GM19324 (cell line): ENCODE results near the gene MEF2B.
A peak's percentile ranks its signal among the peaks of the same experiment; 100 is the strongest.

ENCODE experiments used
- ATAC-seq: cut with Tn5 transposase; IDR thresholded peaks from one replicate; pipeline ENCODE4 v1.9.1; 2021; ENCODE audit warnings: mild to moderate bottlenecking, moderate library complexity; ENCODE audit not compliant: unreplicated experiment, low FRiP score

MEF2B gene

DNA sequence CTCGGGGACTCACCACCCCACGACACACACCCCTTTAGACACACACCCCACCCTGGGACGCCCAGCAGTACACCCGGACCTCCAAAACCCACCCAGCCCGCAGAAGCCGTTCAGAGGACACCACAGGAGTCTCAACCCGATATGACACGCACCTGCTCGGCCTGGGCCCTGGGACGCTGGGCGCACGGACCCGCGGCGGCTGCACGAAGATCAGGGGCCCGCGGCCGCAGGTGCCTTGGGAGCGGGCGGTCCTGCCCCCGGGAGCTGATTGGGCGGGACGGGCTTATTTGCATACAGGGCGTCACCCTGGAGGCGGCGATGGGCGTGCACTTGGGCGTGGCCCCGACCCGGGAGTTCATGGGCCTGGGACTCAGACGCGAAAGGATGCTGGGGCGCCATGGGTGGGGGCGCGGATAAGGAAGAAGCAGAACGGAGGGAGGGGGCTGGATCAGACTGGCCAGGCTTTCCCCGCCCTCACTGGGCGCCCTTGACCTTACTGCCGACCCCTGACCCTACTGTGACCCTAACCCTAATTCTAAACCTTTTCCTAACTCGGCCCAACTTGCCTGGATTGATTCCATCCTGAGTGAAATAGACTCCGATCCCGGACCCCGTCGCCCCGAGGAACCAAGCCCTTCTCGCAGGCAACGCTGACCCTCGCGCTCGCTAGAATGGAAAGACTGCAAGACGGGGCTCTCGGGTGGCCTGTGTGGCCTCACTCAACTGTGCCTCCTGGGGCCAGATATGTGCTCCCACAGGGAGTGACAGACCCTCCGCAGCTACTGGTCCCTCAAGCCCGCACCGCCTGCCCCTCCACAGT is at the start of gene MEF2B:
Gene MEF2B (minus strand): TSS at position 211 of the 820 bp plus-strand sequence. CDS start 19,528 bp downstream, outside the sequence.
- peak; percentile 85 for ATAC-seq

DNA sequence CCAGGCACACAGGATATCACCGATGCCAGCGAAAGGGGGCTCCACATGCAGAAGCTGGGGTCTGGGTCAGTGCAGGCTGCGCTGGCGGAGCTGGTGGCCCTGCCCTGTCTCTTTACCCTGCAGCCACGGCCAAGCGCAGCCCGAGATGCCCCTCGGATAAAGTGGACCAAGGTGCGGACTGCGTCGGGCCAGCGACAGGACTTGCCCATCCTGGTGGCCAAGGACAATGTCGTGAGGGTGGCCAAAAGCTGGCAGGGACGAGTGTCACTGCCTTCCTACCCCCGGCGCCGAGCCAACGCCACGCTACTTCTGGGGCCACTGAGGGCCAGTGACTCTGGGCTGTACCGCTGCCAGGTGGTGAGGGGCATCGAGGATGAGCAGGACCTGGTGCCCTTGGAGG is 48.8 kb upstream of the MEF2B start:
- no peak for ATAC-seq

DNA sequence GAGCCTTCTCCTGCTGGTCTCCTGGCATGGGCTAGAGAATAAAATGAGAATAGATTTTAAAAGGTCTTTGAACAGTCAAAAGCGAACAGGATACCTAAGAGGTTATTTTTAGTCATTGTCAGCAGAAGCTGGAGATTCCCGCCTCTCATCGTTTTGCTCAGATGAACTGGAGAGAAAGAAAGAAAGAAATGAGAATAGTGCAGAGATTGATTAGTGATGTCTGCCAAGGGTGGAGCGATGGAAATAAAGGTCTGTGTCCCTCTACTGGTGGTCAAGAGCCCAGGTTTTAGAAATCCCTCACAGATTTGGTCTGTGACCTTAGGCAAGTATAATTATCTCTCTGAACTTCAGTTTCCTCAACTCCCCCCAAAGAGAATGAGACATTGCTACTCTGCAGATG is 47.0 kb upstream of the MEF2B start:
- no peak for ATAC-seq

DNA sequence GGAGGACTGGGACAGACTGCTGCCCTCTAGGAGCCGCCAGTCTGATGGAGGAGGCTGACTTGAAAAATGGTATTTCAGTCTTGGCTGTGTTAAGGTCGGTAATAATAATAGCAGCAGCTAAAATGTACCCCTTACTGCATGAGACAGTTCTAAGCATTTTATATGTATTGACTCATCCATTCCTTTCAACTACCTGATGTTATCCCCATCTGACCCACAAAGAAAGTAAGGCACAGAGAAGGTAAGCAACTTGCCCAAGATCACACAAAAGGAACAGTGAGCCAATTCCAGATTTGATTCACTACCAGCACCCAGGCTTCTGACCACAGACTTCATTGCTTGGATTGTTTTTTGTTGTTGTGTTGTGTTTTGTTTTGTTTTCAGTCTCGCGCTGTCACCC is 45.7 kb upstream of the MEF2B start:
- no peak for ATAC-seq

DNA sequence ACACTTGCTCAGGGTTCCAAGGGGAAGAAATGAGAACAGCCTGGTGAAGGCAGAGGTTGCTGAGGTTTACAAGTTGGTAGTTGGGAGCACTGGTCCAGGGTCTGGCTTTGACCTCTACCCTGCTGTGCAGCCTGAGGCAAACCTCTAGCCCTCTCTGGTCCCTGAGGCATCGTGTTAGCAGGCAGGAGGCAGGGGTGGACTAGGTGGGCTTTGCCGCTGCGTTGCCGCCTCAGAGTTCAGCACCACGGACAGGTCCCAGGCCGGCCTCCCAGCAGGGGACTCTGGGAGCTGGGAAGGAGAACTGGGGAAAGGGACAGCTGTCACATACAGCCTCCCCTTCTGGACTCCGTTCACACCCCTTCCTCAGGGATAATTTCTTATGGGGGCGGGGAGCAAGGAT is 44.8 kb upstream of the MEF2B start:
- ATAC-seq: no peak

DNA sequence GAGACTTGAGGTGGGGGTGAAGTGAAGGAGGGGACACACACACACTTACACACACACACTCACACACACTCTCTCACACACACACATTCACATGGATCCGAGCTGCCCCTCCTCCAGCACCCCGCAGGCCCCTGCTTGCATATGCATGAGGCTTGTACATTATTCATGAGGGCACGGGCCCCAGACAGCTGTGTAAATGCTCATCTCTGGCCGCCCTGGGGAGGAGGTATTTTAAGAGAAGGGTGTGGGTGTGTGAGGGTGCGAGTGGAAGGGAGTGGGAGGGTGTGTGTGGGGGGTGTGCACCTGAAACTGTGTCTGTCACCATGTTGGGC is 44.1 kb upstream of the MEF2B start:
- ATAC-seq: no peak

DNA sequence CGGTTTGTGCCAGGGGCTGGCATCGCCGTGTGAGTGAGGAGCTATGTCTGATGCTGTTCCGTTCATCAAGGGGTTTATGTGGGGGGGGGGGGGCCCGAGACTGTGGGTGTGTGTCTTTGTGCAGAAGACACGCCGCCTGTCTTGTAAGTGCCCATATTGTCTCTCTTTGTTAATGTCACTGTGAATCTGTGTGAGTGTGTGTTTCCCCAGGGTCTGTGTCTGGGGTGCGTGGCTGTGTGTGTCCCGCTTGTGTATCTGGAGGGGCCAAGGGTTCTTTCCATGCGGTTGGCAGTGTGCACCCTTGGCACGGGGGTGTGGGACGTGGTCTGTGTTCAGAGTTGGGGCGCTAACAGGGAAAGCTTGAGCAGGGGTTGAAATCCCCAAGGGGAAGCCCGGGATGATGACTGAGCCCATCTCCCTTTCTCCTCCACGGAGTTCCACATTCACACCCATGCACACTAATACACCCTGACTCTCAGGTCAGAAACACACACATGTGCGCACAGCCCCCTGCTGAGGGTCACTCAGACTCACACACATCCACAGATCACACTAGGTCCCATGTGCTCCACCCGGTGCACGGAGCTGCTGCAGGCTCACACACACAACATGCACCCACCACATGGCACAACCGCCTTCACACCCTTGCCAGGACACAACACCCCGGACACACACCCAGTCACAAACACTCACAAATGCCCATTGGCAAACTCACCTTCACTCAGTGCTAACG is 43.5 kb upstream of the MEF2B start:
- no peak for ATAC-seq

DNA sequence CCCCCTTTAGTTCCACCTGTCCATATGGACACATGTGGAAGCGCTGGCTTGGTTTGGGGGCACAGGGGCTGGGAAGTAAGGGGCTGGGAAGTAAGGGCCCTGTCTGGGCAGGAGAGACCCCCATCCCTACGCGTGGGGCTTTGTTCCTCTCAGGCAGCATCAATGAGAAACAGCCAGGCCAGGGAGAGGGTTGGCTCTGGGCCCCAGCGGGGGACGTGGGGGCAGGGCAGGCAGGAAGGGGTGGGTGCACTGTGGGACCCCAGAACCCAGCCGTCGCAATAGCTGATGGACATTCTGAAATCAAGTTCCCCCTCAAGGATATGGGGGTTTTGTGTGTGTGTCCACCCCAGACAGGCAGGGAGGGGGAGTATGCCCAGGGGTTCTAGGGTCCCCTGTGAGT is 42.9 kb upstream of the MEF2B start:
- ATAC-seq: no peak

DNA sequence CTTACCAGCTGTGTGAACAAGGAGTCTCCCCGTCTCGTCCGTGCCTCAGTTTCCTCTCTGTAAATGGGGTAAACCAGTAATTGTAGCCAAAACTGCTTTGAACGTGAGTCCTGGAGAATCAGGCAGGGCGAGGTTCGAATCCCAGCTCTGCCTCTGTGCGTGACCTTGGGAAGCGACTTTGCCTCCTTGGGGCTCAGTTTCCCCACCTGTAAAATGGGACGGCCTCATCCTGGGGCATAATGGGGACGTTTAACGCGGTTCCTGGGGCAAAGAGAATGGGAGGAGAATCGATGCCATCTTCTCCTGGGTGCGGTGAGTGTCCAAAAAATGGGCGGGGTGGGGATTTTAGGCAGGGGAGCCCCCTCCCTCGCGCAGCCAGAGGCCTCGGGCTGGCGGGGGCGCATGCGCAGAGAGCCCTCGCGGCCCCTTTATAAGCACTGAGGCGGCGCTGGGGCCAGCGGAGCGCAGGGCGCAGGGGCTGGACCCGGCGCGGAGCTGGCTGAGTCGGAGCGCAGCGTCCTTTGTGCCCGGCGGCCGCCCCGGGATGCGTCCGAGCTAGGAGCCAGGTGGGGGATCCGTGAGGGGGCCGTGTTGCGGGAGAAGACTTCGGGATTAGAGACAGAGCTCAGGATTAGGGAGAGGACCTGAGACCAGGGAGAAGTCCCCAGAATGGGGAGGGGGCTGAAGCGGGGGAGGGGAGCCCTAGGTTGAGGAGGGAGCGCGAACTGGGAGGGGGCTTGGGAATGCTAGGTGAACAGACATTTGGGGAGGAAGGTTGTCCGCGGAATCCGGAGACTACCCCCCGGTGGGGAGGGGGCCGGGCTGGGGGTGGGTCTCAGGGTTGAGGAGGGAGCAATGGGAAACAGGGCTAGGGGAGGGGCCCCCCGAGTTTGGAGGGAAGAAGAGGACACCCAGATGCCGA is 41.7 kb upstream of the MEF2B start, which contains the start of gene NCAN:
Gene NCAN (plus strand): TSS at position 460 of the 922 bp plus-strand sequence. CDS start 4,996 bp downstream, outside the sequence.
- no peak for ATAC-seq

DNA sequence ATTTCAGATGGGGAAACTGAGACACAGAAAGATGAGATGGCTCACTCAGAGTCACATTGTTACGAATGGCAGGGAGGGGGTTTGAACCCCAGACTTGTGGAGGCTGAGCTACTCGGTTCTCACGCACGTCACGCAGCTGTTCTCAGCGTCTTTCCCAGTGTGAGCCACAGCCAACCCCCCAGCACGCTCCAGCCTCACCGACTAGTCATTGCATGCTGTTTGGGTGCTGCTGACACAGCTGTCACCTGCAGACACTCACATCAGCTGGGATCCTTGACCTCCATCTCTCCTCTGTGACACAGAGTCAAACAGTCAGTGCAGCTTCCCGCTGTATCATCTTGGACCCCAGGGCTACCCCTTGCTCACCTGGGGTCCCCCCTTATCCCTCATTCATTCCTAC is 39.3 kb upstream of the MEF2B start:
- no peak for ATAC-seq

DNA sequence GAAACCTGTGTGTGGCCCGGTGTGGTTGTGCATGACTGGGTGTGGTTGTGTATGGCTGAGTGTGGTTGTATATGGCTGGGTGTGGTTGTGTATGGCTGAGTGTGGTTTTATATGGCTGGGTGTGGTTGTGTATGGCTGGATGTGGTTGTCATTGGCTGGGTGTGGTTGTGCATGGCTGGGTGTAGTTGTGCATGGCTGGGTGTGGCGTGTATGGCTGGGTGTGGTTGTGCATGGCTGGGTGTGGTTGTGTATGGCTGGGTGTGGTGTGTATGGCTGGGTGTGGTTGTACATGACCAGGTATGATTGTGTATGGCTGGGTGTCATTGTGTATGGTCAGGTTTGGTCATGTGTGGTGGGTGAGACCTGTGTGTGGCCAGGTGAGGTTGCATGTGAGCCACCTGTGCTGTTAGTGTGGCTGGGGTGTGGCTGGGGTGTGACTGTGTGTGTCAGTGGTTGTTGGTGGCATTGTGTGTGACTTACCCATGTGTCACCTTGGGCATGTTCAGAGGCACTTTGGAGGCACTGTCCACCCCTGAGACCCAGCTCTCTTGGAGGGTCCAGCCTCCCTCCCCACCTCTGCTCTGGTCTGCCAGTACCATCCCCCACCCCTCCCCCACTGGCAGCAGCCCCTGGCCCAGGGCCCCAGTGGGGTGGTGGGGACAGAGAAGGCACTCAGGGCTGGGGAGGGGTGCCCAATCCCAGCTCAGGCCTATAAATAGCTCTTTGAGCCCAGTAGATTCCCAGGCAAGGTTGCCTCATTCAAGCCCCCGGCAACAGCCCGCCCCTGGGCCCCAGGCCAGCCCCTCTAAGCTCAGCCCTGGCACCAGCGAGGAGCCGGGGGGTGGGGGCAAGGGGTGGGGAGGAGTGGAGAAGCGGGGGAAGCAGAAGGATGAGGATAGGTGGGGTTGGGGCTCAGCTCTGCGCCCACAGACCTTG is 37.8 kb upstream of the MEF2B start:
- no peak for ATAC-seq

DNA sequence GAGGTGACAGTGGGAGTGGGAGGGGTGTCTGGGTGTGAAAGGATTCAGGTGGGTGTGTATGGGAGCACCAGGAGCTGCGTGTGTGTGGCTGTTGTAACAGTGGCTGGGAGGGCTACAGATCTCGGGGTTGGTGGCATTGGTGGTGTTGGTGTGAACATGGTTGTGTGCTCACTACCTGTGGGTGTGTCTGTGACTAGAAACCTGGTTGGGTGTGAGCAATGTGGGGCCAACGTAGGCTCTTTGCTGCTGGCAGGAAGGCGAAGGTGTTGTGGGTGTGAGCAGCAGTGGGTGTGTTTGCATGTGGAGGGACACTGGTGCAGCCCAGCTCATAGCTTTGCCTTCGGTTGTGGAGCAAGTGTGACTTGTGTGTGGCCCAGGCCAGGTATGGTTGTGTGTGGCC is 36.9 kb upstream of the MEF2B start:
- no peak for ATAC-seq

DNA sequence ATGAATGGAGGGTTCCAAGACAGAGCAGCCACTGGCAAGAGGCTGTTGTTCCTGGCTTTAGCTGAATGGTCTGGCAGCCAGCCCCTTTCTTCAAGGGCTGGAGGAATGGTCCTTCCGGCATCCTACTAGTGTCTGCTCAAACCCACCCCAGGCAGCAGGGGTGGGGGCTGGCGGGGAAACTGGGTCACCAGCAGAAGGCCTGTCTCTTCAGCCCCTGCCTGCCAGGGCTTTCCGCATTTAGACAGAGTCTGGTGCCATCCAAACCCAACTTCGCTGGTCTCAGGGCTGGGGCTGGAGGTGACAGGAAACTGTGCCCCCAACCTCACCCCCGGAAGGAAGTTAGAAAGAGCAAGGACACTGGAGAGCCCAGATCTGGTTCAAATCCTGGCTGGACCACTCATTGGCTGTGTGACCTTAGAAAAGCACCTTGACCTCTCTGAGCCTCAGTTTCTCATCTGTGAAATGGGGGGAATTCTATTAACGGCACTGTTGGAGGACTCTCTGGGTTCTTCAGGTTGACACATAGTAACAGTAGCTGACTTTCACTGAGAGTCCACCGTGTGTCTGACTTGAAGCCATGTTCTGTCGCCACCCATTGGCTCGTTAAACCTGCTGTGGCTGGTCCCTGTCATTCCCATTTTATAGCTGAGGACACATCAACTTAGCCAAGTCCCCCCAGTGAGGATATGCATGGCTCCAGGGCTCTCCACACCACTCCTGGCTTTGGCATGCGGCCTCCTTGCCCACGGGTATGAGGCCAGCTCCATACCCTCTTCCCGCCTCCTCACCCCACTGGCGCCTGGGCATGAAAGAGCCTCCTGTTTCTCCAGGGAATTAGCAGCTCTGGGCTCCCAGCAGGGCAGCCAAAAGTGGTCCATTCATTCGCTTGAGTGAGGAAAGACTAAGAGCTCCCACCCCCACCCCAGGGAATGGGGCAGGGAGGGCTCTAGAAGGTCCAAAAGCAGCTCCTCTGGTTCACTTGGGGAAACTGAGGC is 35.6 kb upstream of the MEF2B start:
- ATAC-seq: no peak

DNA sequence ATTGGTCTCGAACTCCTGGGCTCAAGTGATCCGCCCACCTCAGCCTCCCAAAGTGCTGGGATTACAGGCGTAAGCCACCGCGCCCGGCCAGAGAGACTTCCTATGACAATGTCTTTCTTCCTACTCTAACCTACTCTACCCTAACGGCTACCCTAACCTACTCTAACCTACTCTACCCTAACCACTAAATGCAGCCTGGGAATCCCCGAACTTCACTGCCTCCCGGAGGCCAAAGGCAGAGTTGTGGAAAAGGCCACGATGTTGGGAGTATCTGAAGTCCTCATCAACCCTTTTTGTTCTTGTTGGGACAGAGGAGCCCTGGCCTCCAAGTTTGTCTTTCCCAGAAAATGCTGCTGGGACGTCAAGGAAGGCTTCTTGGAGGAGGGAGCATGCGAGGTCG is 34.1 kb upstream of the MEF2B start:
- no peak for ATAC-seq

DNA sequence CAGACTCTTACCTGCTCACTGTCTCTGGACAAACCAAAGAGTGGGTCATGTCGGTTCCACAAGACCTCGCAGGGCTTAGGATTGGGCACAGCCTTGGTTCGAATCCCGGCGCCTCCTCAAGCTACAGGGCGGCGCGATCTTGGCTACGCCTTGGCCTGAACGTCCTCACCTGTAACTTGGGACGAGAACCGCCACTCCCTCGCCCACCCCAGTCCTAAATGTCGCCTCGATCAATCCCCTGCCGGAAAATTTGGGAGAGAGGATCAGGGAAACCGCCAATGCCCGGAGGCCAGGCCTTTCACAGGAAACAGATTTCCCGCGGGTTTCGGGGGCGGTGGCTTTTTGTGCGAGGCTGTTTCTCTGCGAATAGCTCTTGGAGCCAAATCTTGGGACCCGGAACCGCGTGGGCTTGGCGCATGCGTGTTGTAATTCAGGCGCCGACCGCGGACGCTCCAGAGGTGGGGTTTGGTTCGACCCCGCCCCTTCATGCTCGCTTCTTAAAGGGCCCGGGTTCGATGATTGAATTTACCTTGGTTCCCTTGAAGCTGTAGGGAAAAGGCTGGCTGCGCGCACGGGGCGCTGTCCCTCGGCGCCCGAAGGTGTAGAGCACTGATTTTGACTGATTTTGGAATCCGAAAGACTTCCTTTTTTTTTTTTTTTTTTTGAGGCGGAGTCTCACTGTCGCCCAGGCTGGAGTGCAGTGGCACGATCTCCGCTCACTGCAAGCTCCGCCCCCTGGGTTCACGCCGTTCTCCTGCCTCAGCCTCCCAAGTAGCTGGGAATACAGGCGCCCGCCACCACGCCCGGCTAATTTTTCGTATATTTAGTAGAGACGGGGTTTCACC is 33.2 kb upstream of the MEF2B start, which contains the start of gene NR2C2AP:
Gene NR2C2AP (minus strand): TSS at position 403 of the 845 bp plus-strand sequence. CDS start 354 bp downstream, at position 49.
- peak; percentile 75 for ATAC-seq

DNA sequence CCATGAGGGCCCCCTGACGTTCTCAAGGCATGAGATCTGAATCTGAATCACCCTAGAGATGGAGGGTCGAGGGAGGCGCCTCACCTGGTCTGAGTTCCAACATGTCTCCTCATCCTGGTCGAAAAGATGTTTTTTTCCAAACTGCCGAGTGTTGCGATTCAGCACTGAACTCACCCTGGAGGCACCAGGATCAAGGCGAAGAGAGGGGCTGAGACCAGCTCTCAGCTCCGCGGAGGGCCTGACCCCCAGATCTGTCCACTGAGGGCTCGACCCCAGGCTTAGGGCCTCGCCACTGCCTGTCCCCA is 32.6 kb upstream of the MEF2B start:
- ATAC-seq: no peak

DNA sequence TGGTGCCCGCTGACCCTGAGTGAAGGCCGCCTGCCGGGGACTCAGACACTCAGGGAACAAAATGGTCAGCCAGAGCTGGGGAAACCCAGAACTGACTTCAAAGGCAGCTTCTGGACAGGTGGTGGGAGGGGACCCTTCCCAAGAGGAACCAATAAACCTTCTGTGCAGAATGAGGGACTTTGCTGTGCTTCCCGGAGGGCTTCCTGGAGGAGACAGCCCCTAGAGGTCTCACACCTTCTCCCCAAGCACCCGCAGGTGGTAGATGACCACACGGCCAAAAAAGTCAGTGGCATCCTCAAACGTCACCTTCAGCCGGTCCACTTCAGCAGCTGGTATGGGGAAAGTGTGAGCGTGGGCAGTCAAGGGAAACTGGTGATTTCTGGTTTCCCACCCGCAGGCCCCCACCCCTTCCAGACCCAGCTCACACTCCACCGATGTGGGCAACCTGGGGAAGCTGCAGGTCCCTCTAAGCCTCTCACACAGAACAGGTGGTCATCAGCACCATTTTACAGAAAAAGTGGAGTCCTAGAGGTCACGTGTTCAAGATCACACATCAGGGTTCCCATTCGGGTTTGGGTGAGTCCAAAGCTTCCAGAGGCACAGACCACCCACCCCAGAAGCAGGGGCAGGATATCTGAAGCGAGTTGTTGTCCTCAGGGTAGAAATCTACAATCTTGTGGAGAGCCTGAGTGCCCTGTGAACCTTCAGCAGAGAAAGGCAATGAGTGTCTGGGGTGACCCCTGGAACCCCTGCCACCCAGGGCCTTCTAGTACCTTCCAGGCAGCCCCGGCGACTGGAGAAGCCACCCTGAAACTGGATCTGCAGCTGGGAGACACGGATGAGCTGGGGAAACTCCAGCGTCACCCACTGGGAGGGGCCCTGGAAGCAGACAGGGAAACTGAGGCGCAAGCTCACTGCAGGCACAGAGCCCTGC is 31.9 kb upstream of the MEF2B start:
- ATAC-seq: no peak
